OCI-LY1 (cell line): ENCODE results near the gene USP44.

Experiments
- H2AFZ ChIP-seq: fragments of 200-600 bp; sonication (generic), shearing (Covaris generic); 2 replicates; pipeline ENCODE4 v1.6.0; 2014; ENCODE audit warnings: antibody characterized with exemption, mild to moderate bottlenecking, low read length
- H3F3A ChIP-seq: fragments of 200-600 bp; sonication (generic), shearing (Covaris generic); 2 replicates; pipeline ENCODE4 v1.6.0; 2014; ENCODE audit warnings: mild to moderate bottlenecking, antibody characterized with exemption, low read length, moderate library complexity; ENCODE audit not compliant: insufficient read depth
- H3K27ac ChIP-seq: fragments of 200-600 bp; sonication (generic); 2 replicates; pipeline ENCODE4 v1.5.1; 2014; ENCODE audit warnings: low read length, mixed run types, mild to moderate bottlenecking, low read depth; ENCODE audit not compliant: poor library complexity, severe bottlenecking
- H3K27me3 ChIP-seq: fragments of 200-600 bp; sonication (generic); 2 replicates; pipeline ENCODE4 v1.6.0; 2014; ENCODE audit warnings: antibody characterized with exemption, mild to moderate bottlenecking, low read length, moderate library complexity; ENCODE audit not compliant: insufficient read depth
- H3K36me3 ChIP-seq: fragments of 200-600 bp; sonication (generic); 2 replicates; pipeline ENCODE4 v1.6.1; 2014; ENCODE audit warnings: mild to moderate bottlenecking, antibody characterized with exemption, low read length, moderate library complexity, mixed read lengths; ENCODE audit not compliant: insufficient read depth
- H3K4me1 ChIP-seq: fragments of 200-600 bp; sonication (generic); 2 replicates; pipeline ENCODE4 v1.5.1; 2014; ENCODE audit warnings: mild to moderate bottlenecking, low read length, moderate library complexity; ENCODE audit not compliant: insufficient read depth, severe bottlenecking
- H3K4me2 ChIP-seq: fragments of 200-600 bp; sonication (generic), shearing (Covaris generic); 2 replicates; pipeline ENCODE4 v1.6.1; 2014; ENCODE audit warnings: low read length
- H3K4me3 ChIP-seq: fragments of 200-600 bp; sonication (generic); 2 replicates; pipeline ENCODE4 v1.5.1; 2014; ENCODE audit warnings: low read length, low read depth, mild to moderate bottlenecking, mixed read lengths; ENCODE audit not compliant: poor library complexity, severe bottlenecking
- H3K79me2 ChIP-seq: fragments of 200-600 bp; shearing (Covaris generic); 2 replicates; pipeline ENCODE4 v1.6.1; 2016; ENCODE audit warnings: mixed run types, low read length, mixed read lengths; ENCODE audit not compliant: insufficient read depth
- H3K9ac ChIP-seq: fragments of 200-600 bp; sonication (generic), shearing (Covaris generic); 2 replicates; pipeline ENCODE4 v1.6.1; 2014; ENCODE audit warnings: mild to moderate bottlenecking, low read length, mixed read lengths
- H3K9me2 ChIP-seq: fragments of 200-600 bp; sonication (generic), shearing (Covaris generic); 2 replicates; pipeline ENCODE4 v1.6.1; 2014; ENCODE audit warnings: low read depth, mild to moderate bottlenecking, low read length, mixed read lengths
- H3K9me3 ChIP-seq: fragments of 200-600 bp; shearing (Covaris generic); 2 replicates; pipeline ENCODE4 v1.6.1; 2014; ENCODE audit warnings: low read length, mixed read lengths
- H4K20me1 ChIP-seq: fragments of 200-600 bp; sonication (generic), shearing (Covaris generic); 2 replicates; pipeline ENCODE4 v1.6.0; 2016; ENCODE audit warnings: mild to moderate bottlenecking, low read length; ENCODE audit not compliant: insufficient read depth
- CTCF ChIP-seq: fragments of 200-600 bp; sonication (generic), shearing (Covaris generic); IDR thresholded peaks from 2 replicates; pipeline ENCODE4 v1.5.1; 2017; ENCODE audit warnings: mild to moderate bottlenecking, antibody characterized with exemption, low read length, moderate library complexity, mixed read lengths
- EZH2 ChIP-seq: fragments of 200-600 bp; sonication (generic), shearing (Covaris generic); IDR thresholded peaks from 2 replicates; pipeline ENCODE4 v1.8.0; 2017; ENCODE audit warnings: borderline replicate concordance, mixed run types, mild to moderate bottlenecking, antibody characterized with exemption, low read length, moderate library complexity, mixed read lengths

USP44 gene

GRCh38 chr12:95538656-95539055 lies 12.6 kb downstream of the USP44 start:
- Histone ChIP-seq H3K9me2 (no peaks in the 10 kb centered on the region), H3K4me3 (no peak overlapping the region), H3K4me2 (no peak overlapping the region), H3K27ac (no peak overlapping the region), H3K9ac (no peak overlapping the region), H2AFZ (no peak overlapping the region), H3K9me3 (no peaks in the 10 kb centered on the region), H4K20me1 (no peaks in the 10 kb centered on the region), H3K79me2 (no peaks in the 10 kb centered on the region), H3F3A (no peaks in the 10 kb centered on the region), H3K4me1 (no peaks in the 10 kb centered on the region), H3K27me3 (no peaks in the 10 kb centered on the region; the same call in 1 of the 2 replicates), H3K36me3 (no peaks in the 10 kb centered on the region)
- no peak for TF ChIP-seq EZH2
- TF ChIP-seq CTCF: no peak

GRCh38 chr12:95538006-95538405 lies 13.3 kb downstream of the USP44 start:
- Histone ChIP-seq H3K27me3 (no peaks in the 10 kb centered on the region; the same call in 1 of the 2 replicates), H3K4me2 (no peak overlapping the region), H3K79me2 (no peaks in the 10 kb centered on the region), H3K9me2 (no peaks in the 10 kb centered on the region), H3K27ac (no peak overlapping the region), H3K36me3 (no peaks in the 10 kb centered on the region), H3K4me1 (no peaks in the 10 kb centered on the region), H4K20me1 (no peaks in the 10 kb centered on the region), H3F3A (no peaks in the 10 kb centered on the region), H3K9ac (no peak overlapping the region), H3K9me3 (no peaks in the 10 kb centered on the region), H2AFZ (no peak overlapping the region), H3K4me3 (no peak overlapping the region)
- TF ChIP-seq CTCF (no peak), EZH2 (no peak)

GRCh38 chr12:95533985-95534384 lies 17.3 kb downstream of the USP44 start:
- no peaks in the 10 kb centered on the region for H3F3A ChIP-seq
- H3K4me2 ChIP-seq: no peak overlapping the region
- H2AFZ ChIP-seq: no peak overlapping the region
- H3K36me3 ChIP-seq: no peaks in the 10 kb centered on the region
- H3K4me3 ChIP-seq: no peak overlapping the region
- H3K27me3 ChIP-seq: no peaks in the 10 kb centered on the region; the same call in 1 of the 2 replicates
- H3K79me2 ChIP-seq: no peaks in the 10 kb centered on the region
- H3K9ac ChIP-seq: no peak overlapping the region
- H3K9me3 ChIP-seq: no peaks in the 10 kb centered on the region
- H3K9me2 ChIP-seq: no peaks in the 10 kb centered on the region
- H3K4me1 ChIP-seq: no peaks in the 10 kb centered on the region
- no peaks in the 10 kb centered on the region for H4K20me1 ChIP-seq
- TF ChIP-seq CTCF (no peak), EZH2 (no peak)
- H3K27ac ChIP-seq: no peak overlapping the region
